ENCODE results near the gene UIMC1. TPM values are rescaled to one million over a fixed set of nuclear protein-coding genes. Genes with fewer than 3 reads are reported as not detected.

The UIMC1 gene
- total and polyA plus RNA-seq, 2 donors from 2014 or later, result 16.2 to 37.9 TPM

- no peaks in the 10 kb centered on the region for H3K36me3 ChIP-seq (ENCODE audit: control insufficient read depth in 2 of 3, insufficient read depth in 3 of 3, low read length in 3 of 3)
- no peak overlapping the region for H3K4me3 ChIP-seq (ENCODE audit: low read length in 3 of 3)
- no peaks in the 10 kb centered on the region for H3K4me1 ChIP-seq (ENCODE audit: control insufficient read depth in 2 of 3, insufficient read depth in 2 of 3, low read depth in 1 of 3, low read length in 3 of 3)
- H3K27ac ChIP-seq (ENCODE audit: low read depth in 2 of 2, low read length in 2 of 2), result no peak overlapping the region
- intact Hi-C loops (cut with DNase I), result no loop called here
- H3K9me3 ChIP-seq (ENCODE audit: control insufficient read depth in 2 of 3, insufficient read depth in 1 of 3, low read length in 3 of 3), result no peaks in the 10 kb centered on the region
- TF ChIP-seq CTCF (IDR thresholded peaks at IDR 0.05; ENCODE audit: borderline replicate concordance, extremely low read depth, insufficient read depth), result no peak
- no peaks in the 10 kb centered on the region for H3K27me3 ChIP-seq (ENCODE audit: control insufficient read depth, insufficient read depth, low read length)
- FAIRE-seq (no peak), DNase-seq (no peak)
- H3K9ac ChIP-seq (ENCODE audit: low read length in 3 of 3), result no peak overlapping the region
Observed at GRCh38 chr5:176888865-176889165, 117.8 kb downstream of the UIMC1 start.

- DNase-seq (no peak), FAIRE-seq (no peak)
- intact Hi-C loops (cut with DNase I), result no loop called here
- H3K27ac ChIP-seq (ENCODE audit: low read depth in 2 of 2, low read length in 2 of 2), result no peak overlapping the region
- TF ChIP-seq CTCF (IDR thresholded peaks at IDR 0.05; ENCODE audit: borderline replicate concordance, extremely low read depth, insufficient read depth), result no peak
- H3K4me3 ChIP-seq (ENCODE audit: low read length in 3 of 3), result no peak overlapping the region
- H3K9ac ChIP-seq (ENCODE audit: low read length in 3 of 3), result no peak overlapping the region
- H3K9me3 ChIP-seq (ENCODE audit: control insufficient read depth in 2 of 3, insufficient read depth in 1 of 3, low read length in 3 of 3), result no peaks in the 10 kb centered on the region
- H3K4me1 ChIP-seq (ENCODE audit: control insufficient read depth in 2 of 3, insufficient read depth in 2 of 3, low read depth in 1 of 3, low read length in 3 of 3), result no peaks in the 10 kb centered on the region
- H3K36me3 ChIP-seq (ENCODE audit: control insufficient read depth in 2 of 3, insufficient read depth in 3 of 3, low read length in 3 of 3), result no peaks in the 10 kb centered on the region
- H3K27me3 ChIP-seq (ENCODE audit: control insufficient read depth, insufficient read depth, low read length), result no peaks in the 10 kb centered on the region
Observed at GRCh38 chr5:176888016-176888864, 118.3 kb downstream of the UIMC1 start.

- intact Hi-C loops (cut with DNase I), result no loop called here
- FAIRE-seq (no peak), DNase-seq (peak in 1 of 5 donors; percentile 59)
- H3K4me3 ChIP-seq (ENCODE audit: low read length in 3 of 3), result no peak overlapping the region
- no peaks in the 10 kb centered on the region for H3K4me1 ChIP-seq (ENCODE audit: control insufficient read depth in 2 of 3, insufficient read depth in 2 of 3, low read depth in 1 of 3, low read length in 3 of 3)
- no peak overlapping the region for H3K27ac ChIP-seq (ENCODE audit: low read depth in 2 of 2, low read length in 2 of 2)
- no peaks in the 10 kb centered on the region for H3K9me3 ChIP-seq (ENCODE audit: control insufficient read depth in 2 of 3, insufficient read depth in 1 of 3, low read length in 3 of 3)
- TF ChIP-seq CTCF (IDR thresholded peaks at IDR 0.05; ENCODE audit: borderline replicate concordance, extremely low read depth, insufficient read depth), result no peak
- H3K9ac ChIP-seq (ENCODE audit: low read length in 3 of 3), result no peak overlapping the region
- H3K27me3 ChIP-seq (ENCODE audit: control insufficient read depth, insufficient read depth, low read length), result no peaks in the 10 kb centered on the region
- no peaks in the 10 kb centered on the region for H3K36me3 ChIP-seq (ENCODE audit: control insufficient read depth in 2 of 3, insufficient read depth in 3 of 3, low read length in 3 of 3)
Observed at GRCh38 chr5:176887252-176887849, 119.2 kb downstream of the UIMC1 start.
